ENCODE results near the gene SFSWAP.

SFSWAP gene

GRCh38 chr12:131816495-131816894 is 105.6 kb downstream of the SFSWAP start:
- no peak for DNase-seq (ENCODE audit: low read depth)

GRCh38 chr12:131817241-131817640 is 106.4 kb downstream of the SFSWAP start:
- DNase-seq (ENCODE audit: low read depth), result no peak

- no peak for DNase-seq (ENCODE audit: low read depth)
These were observed 108.1 kb downstream of the SFSWAP start for GRCh38 chr12:131818821-131819585.

GRCh38 chr12:131824450-131824849 is 113.6 kb downstream of the SFSWAP start:
- no peak for DNase-seq (ENCODE audit: low read depth)

GRCh38 chr12:131825146-131825892 is 114.4 kb downstream of the SFSWAP start:
- DNase-seq (ENCODE audit: low read depth), result peak; percentile 41

- no peak for DNase-seq (ENCODE audit: low read depth)
These were observed 115.4 kb downstream of the SFSWAP start for GRCh38 chr12:131826097-131826928.

- DNase-seq (ENCODE audit: low read depth), result no peak
These were observed 117.2 kb downstream of the SFSWAP start, which contains the start of gene MMP17 for GRCh38 chr12:131827961-131828534. MMP17 (plus strand) TSS chr12:131828393; CDS start chr12:131828495, 102 bp downstream.

GRCh38 chr12:131828671-131829355 is 117.9 kb downstream of the SFSWAP start:
- DNase-seq (ENCODE audit: low read depth), result no peak

- DNase-seq (ENCODE audit: low read depth), result no peak
These were observed 118.5 kb downstream of the SFSWAP start for GRCh38 chr12:131829356-131829747.

- DNase-seq (ENCODE audit: low read depth), result no peak
These were observed 119.0 kb downstream of the SFSWAP start for GRCh38 chr12:131829791-131830334.

- no peak for DNase-seq (ENCODE audit: low read depth)
These were observed 119.5 kb downstream of the SFSWAP start for GRCh38 chr12:131830335-131830913.

GRCh38 chr12:131830914-131831571 is 120.2 kb downstream of the SFSWAP start:
- DNase-seq (ENCODE audit: low read depth), result no peak

GRCh38 chr12:131831635-131832041 is 120.7 kb downstream of the SFSWAP start:
- peak; percentile 42 for DNase-seq (ENCODE audit: low read depth)

GRCh38 chr12:131832321-131833231 is 121.7 kb downstream of the SFSWAP start:
- no peak for DNase-seq (ENCODE audit: low read depth)

GRCh38 chr12:131833288-131833895 is 122.5 kb downstream of the SFSWAP start:
- no peak for DNase-seq (ENCODE audit: low read depth)

GRCh38 chr12:131833896-131834641 is 123.2 kb downstream of the SFSWAP start:
- DNase-seq (ENCODE audit: low read depth), result no peak

GRCh38 chr12:131834798-131835615 is 124.1 kb downstream of the SFSWAP start:
- no peak for DNase-seq (ENCODE audit: low read depth)

All from GM04503 (cell line).